H1 (cell line): Measurements from ENCODE around the gene LRFN3. TPM values are rescaled to one million over a fixed set of nuclear protein-coding genes. Genes with fewer than 3 reads are reported as not detected.

Experiments used
- CTCF ChIA-PET: fragments of 300-600 bp; sonication (Branson Sonifier 250); formaldehyde crosslinking; loops from one replicate; lab custom pipeline; 2021; ENCODE audit not compliant: partially characterized antibody; lab: Charles Lee
- POLR2A ChIA-PET: fragments of 300-600 bp; sonication (Branson Sonifier 250); formaldehyde crosslinking; loops from one replicate; lab custom pipeline; 2021; ENCODE audit warnings: inconsistent platforms; ENCODE audit not compliant: partially characterized antibody; lab: Charles Lee
- DNase-seq, 2 experiments: peaks; one replicate each; pipeline versions ENCODE4 v3.0.0 to v3.0.0-alpha.2; 2010 to 2022; ENCODE audit warnings: low spot score in 2 of 2, low read depth in 1 of 2, mixed read lengths in 1 of 2
- FAIRE-seq: peaks from 2 replicates; lab custom pipeline; 2011; peaks lifted over from hg19 to GRCh38; lab: Jason Lieb, UNC
- H2AFZ ChIP-seq: 2 replicates; pipeline ENCODE4 v1.8.1; 2012; ENCODE audit warnings: low read length, inconsistent platforms
- H2AK5ac ChIP-seq: 2 replicates; pipeline ENCODE4 v1.6.1; 2013; ENCODE audit warnings: low read depth, low read length
- H2BK120ac ChIP-seq: replicated peaks from 2 replicates; pipeline ENCODE3; 2013; ENCODE audit warnings: low read depth, low read length, inconsistent platforms
- H2BK12ac ChIP-seq: 2 replicates; pipeline ENCODE4 v1.6.1; 2013; ENCODE audit warnings: low read depth, low read length
- H2BK15ac ChIP-seq: 2 replicates; pipeline ENCODE4 v1.6.1; 2013; ENCODE audit warnings: low read length
- H2BK20ac ChIP-seq: 2 replicates; pipeline ENCODE4 v1.6.1; 2013; ENCODE audit warnings: low read length
- H2BK5ac ChIP-seq: 2 replicates; pipeline ENCODE4 v1.6.1; 2013; ENCODE audit warnings: low read depth, low read length
- H3K14ac ChIP-seq: 2 replicates; pipeline ENCODE4 v1.6.1; 2013; ENCODE audit warnings: inconsistent platforms; ENCODE audit not compliant: insufficient read length
- H3K18ac ChIP-seq: 2 replicates; pipeline ENCODE4 v1.6.1; 2013; ENCODE audit warnings: low read length; ENCODE audit errors: extremely low read depth
- H3K23ac ChIP-seq: 2 replicates; pipeline ENCODE4 v1.6.1; 2013; ENCODE audit warnings: inconsistent platforms; ENCODE audit not compliant: insufficient read length
- H3K23me2 ChIP-seq: 2 replicates; pipeline ENCODE4 v1.6.1; 2013; ENCODE audit warnings: low read depth, low read length
- H3K27ac ChIP-seq: 2 replicates; pipeline ENCODE4 v1.6.1; 2011; ENCODE audit warnings: low read depth, low read length, inconsistent platforms
- H3K27me3 ChIP-seq, 4 experiments: replicated peaks in 1 of 4; 1 replicate in 1 of 4; 2 replicates in 3 of 4; pipeline versions ENCODE4 v1.6.1 to v1.8.1; 2011 to 2013; ENCODE audit warnings: low read length in 3 of 4, mild to moderate bottlenecking in 3 of 4, inconsistent platforms in 2 of 4, mixed read lengths in 2 of 4, moderate library complexity in 1 of 4; ENCODE audit not compliant: control insufficient read depth in 3 of 4, insufficient read depth in 3 of 4; ENCODE audit errors: extremely low read depth in 1 of 4
- H3K36me3 ChIP-seq, 4 experiments: 2 replicates each; pipeline versions ENCODE4 v1.6.1 to v1.8.1; 2011 to 2013; ENCODE audit warnings: mild to moderate bottlenecking in 4 of 4, low read length in 3 of 4, moderate library complexity in 2 of 4, control low read depth in 1 of 4, inconsistent platforms in 1 of 4; ENCODE audit not compliant: insufficient read depth in 4 of 4, control insufficient read depth in 2 of 4
- H3K4ac ChIP-seq: replicated peaks from 2 replicates; pipeline ENCODE3; 2013; ENCODE audit warnings: low read length, low read depth, mixed read lengths, inconsistent platforms; ENCODE audit not compliant: insufficient read length
- H3K4me1 ChIP-seq, 4 experiments: replicated peaks in 1 of 4; 1 replicate in 1 of 4; 2 replicates in 3 of 4; pipeline versions ENCODE4 v1.6.1 to v1.8.1; 2011 to 2013; ENCODE audit warnings: low read length in 3 of 4, inconsistent platforms in 2 of 4, mixed read lengths in 1 of 4; ENCODE audit not compliant: insufficient read depth in 4 of 4, control insufficient read depth in 3 of 4
- H3K4me2 ChIP-seq, 2 experiments: 2 replicates each; pipeline versions ENCODE4 v1.6.1 to v1.8.1; 2011 to 2013; ENCODE audit warnings: low read depth in 2 of 2, low read length in 2 of 2, control low read depth in 1 of 2, inconsistent platforms in 1 of 2, mild to moderate bottlenecking in 1 of 2; ENCODE audit not compliant: insufficient read depth in 1 of 2
- H3K4me3 ChIP-seq, 4 experiments: fragments of 200-600, 300-600 bp in 1 of 4; sonication (generic), shearing (Covaris generic), sonication (Bioruptor Twin) in 1 of 4; 2 replicates each; pipeline versions ENCODE4 v1.5.1 to v1.8.1; 2011 to 2016; ENCODE audit warnings: low read length in 4 of 4, low read depth in 3 of 4, control low read depth in 2 of 4, inconsistent platforms in 2 of 4, mild to moderate bottlenecking in 2 of 4, mixed read lengths in 1 of 4, moderate library complexity in 1 of 4; ENCODE audit not compliant: insufficient read depth in 2 of 4; ENCODE audit errors: extremely low read depth in 1 of 4
- H3K56ac ChIP-seq: replicated peaks from 2 replicates; pipeline ENCODE3; 2013; ENCODE audit warnings: low read depth, mild to moderate bottlenecking, mixed read lengths, low read length, inconsistent platforms; ENCODE audit not compliant: insufficient read length
- H3K79me1 ChIP-seq: 2 replicates; pipeline ENCODE4 v1.6.1; 2013; ENCODE audit warnings: low read depth, low read length, control low read depth
- H3K79me2 ChIP-seq, 2 experiments: 2 replicates each; pipeline versions ENCODE4 v1.6.1 to v1.8.1; 2012 to 2013; ENCODE audit warnings: low read length in 2 of 2, mild to moderate bottlenecking in 2 of 2, inconsistent platforms in 1 of 2; ENCODE audit not compliant: insufficient read depth in 2 of 2, control insufficient read depth in 1 of 2
- H3K9ac ChIP-seq, 4 experiments: replicated peaks in 1 of 4; 1 replicate in 1 of 4; 2 replicates in 3 of 4; pipeline versions ENCODE4 v1.6.1 to v1.8.1; 2011 to 2013; ENCODE audit warnings: low read depth in 3 of 4, low read length in 3 of 4, control low read depth in 2 of 4, mild to moderate bottlenecking in 2 of 4, moderate library complexity in 2 of 4, inconsistent platforms in 1 of 4; ENCODE audit errors: extremely low read depth in 1 of 4
- H3K9me3 ChIP-seq, 2 experiments: 2 replicates each; pipeline versions ENCODE4 v1.6.1 to v1.8.1; 2012 to 2013; ENCODE audit warnings: mild to moderate bottlenecking in 2 of 2, moderate library complexity in 2 of 2, control low read depth in 1 of 2, inconsistent platforms in 1 of 2, low read depth in 1 of 2, low read length in 1 of 2, mixed read lengths in 1 of 2; ENCODE audit not compliant: insufficient read depth in 2 of 2
- H4K20me1 ChIP-seq, 2 experiments: replicated peaks in 1 of 2; 2 replicates each; pipeline versions ENCODE3 to v1.8.1; 2011 to 2013; ENCODE audit warnings: inconsistent platforms in 2 of 2, low read length in 2 of 2, mild to moderate bottlenecking in 1 of 2; ENCODE audit not compliant: insufficient read depth in 2 of 2, control insufficient read depth in 1 of 2
- H4K5ac ChIP-seq: 2 replicates; pipeline ENCODE4 v1.6.1; 2013; ENCODE audit warnings: low read length, low read depth, mixed read lengths, inconsistent platforms; ENCODE audit not compliant: insufficient read length
- H4K8ac ChIP-seq: 2 replicates; pipeline ENCODE4 v1.8.0; 2013; ENCODE audit warnings: mild to moderate bottlenecking, moderate library complexity, low read length, inconsistent platforms; ENCODE audit not compliant: insufficient read depth; ENCODE audit errors: extremely low read depth
- H4K91ac ChIP-seq: replicated peaks from 2 replicates; pipeline ENCODE3; 2013; ENCODE audit warnings: low read length, mixed read lengths, inconsistent platforms; ENCODE audit not compliant: insufficient read length
- CHD1 ChIP-seq: IDR thresholded peaks from 2 replicates; pipeline ENCODE4 v1.6.1; 2012; ENCODE audit warnings: low read depth, low read length, improper control_type of control experiment
- JUN ChIP-seq: IDR thresholded peaks from 2 replicates; pipeline ENCODE4 v1.6.1; 2011; ENCODE audit warnings: low read depth, mild to moderate bottlenecking, improper control_type of control experiment, low read length
- JUND ChIP-seq: IDR thresholded peaks from 2 replicates; pipeline ENCODE4 v1.6.1; 2011; ENCODE audit warnings: mild to moderate bottlenecking, improper control_type of control experiment, low read length
- KDM4A ChIP-seq: IDR thresholded peaks from one replicate; pipeline ENCODE4 v1.7.1; 2012; ENCODE audit warnings: low read depth, mild to moderate bottlenecking, moderate library complexity, low read length, inconsistent platforms; ENCODE audit not compliant: severe bottlenecking
- PHF8 ChIP-seq: fragments of 200-600 bp; sonication (generic); conservative IDR thresholded peaks from 2 replicates; pipeline ENCODE4 v1.7.1; 2012; ENCODE audit warnings: low read depth, mild to moderate bottlenecking, inconsistent platforms, low read length, moderate library complexity
- RNF2 ChIP-seq: fragments of 200-900, 300-1000 bp; sonication (generic); IDR thresholded peaks from 2 replicates; pipeline ENCODE4 v1.7.1; 2016; ENCODE audit warnings: borderline replicate concordance, low read depth, mild to moderate bottlenecking, antibody characterized with exemption, low read length; ENCODE audit not compliant: poor library complexity, severe bottlenecking; ENCODE audit errors: missing control alignments
- RXRA ChIP-seq: IDR thresholded peaks from 2 replicates; pipeline ENCODE4 v1.6.1; 2011; ENCODE audit warnings: low read depth, mild to moderate bottlenecking, low read length, moderate library complexity; ENCODE audit not compliant: insufficient read depth
- SIN3A ChIP-seq, 2 experiments: IDR thresholded peaks in 1 of 2; conservative IDR thresholded peaks in 1 of 2; 2 replicates each; pipeline ENCODE4 v1.6.1; 2011 to 2012; ENCODE audit warnings: low read length in 2 of 2, improper control_type of control experiment in 1 of 2, low read depth in 1 of 2, mild to moderate bottlenecking in 1 of 2
- USF2 ChIP-seq: IDR thresholded peaks from 2 replicates; pipeline ENCODE4 v1.6.1; 2011; ENCODE audit warnings: low read length, improper control_type of control experiment
- WGBS, 2 experiments: shearing (Covaris generic) in 1 of 2; methylation state at CpG; one replicate each; pipeline versions ENCODE4 v1.1.6 to v1.1.7; 2013 to 2015; ENCODE audit warnings: low lambda C conversion rate in 2 of 2, mixed read lengths in 2 of 2, inconsistent platforms in 1 of 2, low coverage in 1 of 2, missing lambda C conversion rate in 1 of 2; ENCODE audit not compliant: insufficient replicate concordance in 2 of 2, insufficient coverage in 1 of 2, insufficient read length in 1 of 2; ENCODE audit errors: extremely low coverage in 1 of 2, missing lambda C conversion rate in 1 of 2; 5-methylcytosine and 5-hydroxymethylcytosine counted together
- polyA plus RNA-seq, 7 experiments: library from polyadenylated mRNA; depleted of rRNA in 3 of 7; stranded (reverse) in 5 of 7; unstranded in 2 of 7; fragments of >200 nt in 5 of 7; fragments of 200-250 nt in 2 of 7; gene quantifications; 1 replicate in 5 of 7; 2 replicates in 1 of 7; 4 replicates in 1 of 7; pipeline versions ENCODE4 v1.2.1 to v1.2.3, GENCODE V29; 2011 to 2013; ENCODE audit warnings: missing spikeins in 2 of 7, mixed read lengths in 2 of 7
- total RNA-seq: library from RNA; stranded (reverse); fragmentation: NEBNext Ultra II Directional; extraction: Animal tissue kit (Norgen Biotek cat#: 25700); gene quantifications from 2 replicates; pipeline ENCODE4 v1.2.1, GENCODE V29; 2021

Gene LRFN3
- total and polyA plus RNA-seq, 2 of the 8 experiments (the other 6 are each of a cell fraction or from before 2014, with no cell fraction given) = 4.6 to 16.8 TPM

- Histone ChIP-seq H3K9me3 (peaks cover 0 to 3% of the 10 kb centered on the region in 2 experiments; a peak in 1 of 4 replicates), H2BK12ac (no peak overlapping the region), H3K18ac (no peak overlapping the region), H3K56ac (no peak overlapping the region), H3K79me2 (no peaks in the 10 kb centered on the region), H2BK15ac (no peak overlapping the region), H4K5ac (no peak overlapping the region), H2AK5ac (no peak overlapping the region), H4K8ac (no peak overlapping the region), H3K4me1 (peaks cover 0 to 5% (median 0%) of the 10 kb centered on the region in 4 experiments; a peak in 1 of 7 replicates), H3K9ac (no peak overlapping the region), H3K23ac (no peak overlapping the region), H3K4me3 (no peak overlapping the region), H3K36me3 (no peaks in the 10 kb centered on the region), H2BK120ac (no peak overlapping the region), H2AFZ (no peak overlapping the region), H4K91ac (no peak overlapping the region), H3K27me3 (no peaks in the 10 kb centered on the region), H3K4ac (no peak overlapping the region), H3K4me2 (no peak overlapping the region), H2BK20ac (no peak overlapping the region), H3K27ac (no peak overlapping the region), H2BK5ac (no peak overlapping the region), H3K14ac (no peak overlapping the region), H4K20me1 (no peaks in the 10 kb centered on the region), H3K79me1 (no peaks in the 10 kb centered on the region), H3K23me2 (no peaks in the 10 kb centered on the region)
- ChIA-PET POLR2A (no interaction called here), CTCF (interaction anchor here (0.7 to 0.8 kb wide), 3 partner anchors 38 to 63 kb away, joined by 3 to 5 read pairs (median 3); no protein-coding TSS in a partner anchor)
- WGBS, 2 experiments = 94% methylated on average over 4 of the region's 5 CpGs; no CpG with 5 or more reads in 1 of the 2 experiments
- FAIRE-seq (no peak), DNase-seq (no peak)
- TF ChIP-seq JUND = no peak
- no peak for TF ChIP-seq SIN3A (conservative IDR thresholded peaks at IDR 0.05 in 1 of 2, IDR thresholded peaks at IDR 0.05 in 1 of 2; ENCODE audit: low read depth in 1 of 2, low read length in 2 of 2)
- no peak for TF ChIP-seq RNF2
- no peak for TF ChIP-seq CHD1
- no peak for TF ChIP-seq JUN
- TF ChIP-seq USF2 = no peak
- TF ChIP-seq PHF8 = no peak
- TF ChIP-seq KDM4A = no peak
- TF ChIP-seq RXRA = no peak
Measured at GRCh38 chr19:35928507-35928906, 7.7 kb upstream of the LRFN3 start.
